IPS DF 4.7 (cell line): Measurements from ENCODE around the gene RBP3.

ENCODE experiments used
- DNase-seq: peaks from one replicate; pipeline ENCODE4 v3.0.0-alpha.2; 2013; ENCODE audit warnings: low spot score; ENCODE audit errors: extremely low read depth

Gene RBP3

GRCh38 chr10:47318706-47319105, 29.5 kb upstream of the RBP3 start:
- DNase-seq = no peak

- DNase-seq = no peak
These were observed 28.4 kb upstream of the RBP3 start for GRCh38 chr10:47319784-47320183.

DNA sequence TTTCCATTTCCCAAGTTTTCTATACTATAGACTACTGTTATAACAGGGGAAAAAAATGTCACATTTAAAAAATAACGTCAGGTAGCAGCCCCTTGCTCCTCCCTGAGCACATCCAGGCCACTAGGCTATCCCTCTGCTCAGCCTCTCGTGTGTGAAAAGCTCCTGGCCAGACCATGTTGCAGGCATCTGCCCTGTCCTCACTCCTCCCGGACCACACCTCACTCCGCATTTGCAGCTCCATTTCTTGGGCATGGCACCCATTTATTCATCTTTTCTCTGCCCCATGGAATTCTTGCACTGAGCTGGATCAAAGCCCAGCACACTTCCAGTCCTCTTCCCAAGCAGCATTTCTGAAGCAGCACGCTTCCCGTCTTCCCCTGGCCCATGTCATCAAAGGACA, 27.4 kb upstream of the RBP3 start:
- no peak for DNase-seq

GRCh38 chr10:47321521-47322195, 26.5 kb upstream of the RBP3 start:
- DNase-seq = no peak

DNA sequence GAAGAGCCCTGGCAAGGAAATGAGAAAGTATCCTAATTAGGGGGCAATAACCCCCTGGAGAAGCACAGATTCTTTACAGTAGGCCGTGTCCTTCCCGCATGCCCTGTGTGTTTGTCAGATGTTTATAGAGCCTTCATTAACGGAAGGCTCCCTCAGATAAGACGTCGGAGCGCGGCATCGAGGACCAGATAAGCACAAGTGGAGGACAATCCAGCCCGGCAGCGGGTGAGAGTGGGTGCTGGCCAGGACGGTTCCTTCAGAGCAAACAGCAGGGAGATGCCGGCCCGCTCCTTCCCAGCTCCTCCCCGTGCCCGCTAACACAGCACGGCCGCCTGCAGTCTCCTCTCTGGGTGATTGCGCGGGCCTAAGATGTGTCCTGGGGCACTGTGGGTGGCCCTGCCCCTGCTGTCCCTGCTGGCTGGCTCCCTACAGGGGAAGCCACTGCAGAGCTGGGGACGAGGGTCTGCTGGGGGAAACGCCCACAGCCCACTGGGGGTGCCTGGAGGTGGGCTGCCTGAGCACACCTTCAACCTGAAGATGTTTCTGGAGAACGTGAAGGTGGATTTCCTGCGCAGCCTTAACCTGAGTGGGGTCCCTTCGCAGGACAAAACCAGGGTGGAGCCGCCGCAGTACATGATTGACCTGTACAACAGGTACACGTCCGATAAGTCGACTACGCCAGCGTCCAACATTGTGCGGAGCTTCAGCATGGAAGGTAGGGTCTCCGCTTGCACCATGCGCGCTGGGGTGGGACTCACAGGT, 25.7 kb upstream of the RBP3 start, which contains the start of gene GDF2:
GDF2 (plus strand) TSS at position 155 of the 762 bp plus-strand sequence; CDS start at position 370, 215 bp downstream.
- DNase-seq = no peak

- DNase-seq = no peak
These were observed 25.1 kb upstream of the RBP3 start for GRCh38 chr10:47323087-47323486.

GRCh38 chr10:47323636-47324296, 24.4 kb upstream of the RBP3 start:
- DNase-seq = no peak

DNA sequence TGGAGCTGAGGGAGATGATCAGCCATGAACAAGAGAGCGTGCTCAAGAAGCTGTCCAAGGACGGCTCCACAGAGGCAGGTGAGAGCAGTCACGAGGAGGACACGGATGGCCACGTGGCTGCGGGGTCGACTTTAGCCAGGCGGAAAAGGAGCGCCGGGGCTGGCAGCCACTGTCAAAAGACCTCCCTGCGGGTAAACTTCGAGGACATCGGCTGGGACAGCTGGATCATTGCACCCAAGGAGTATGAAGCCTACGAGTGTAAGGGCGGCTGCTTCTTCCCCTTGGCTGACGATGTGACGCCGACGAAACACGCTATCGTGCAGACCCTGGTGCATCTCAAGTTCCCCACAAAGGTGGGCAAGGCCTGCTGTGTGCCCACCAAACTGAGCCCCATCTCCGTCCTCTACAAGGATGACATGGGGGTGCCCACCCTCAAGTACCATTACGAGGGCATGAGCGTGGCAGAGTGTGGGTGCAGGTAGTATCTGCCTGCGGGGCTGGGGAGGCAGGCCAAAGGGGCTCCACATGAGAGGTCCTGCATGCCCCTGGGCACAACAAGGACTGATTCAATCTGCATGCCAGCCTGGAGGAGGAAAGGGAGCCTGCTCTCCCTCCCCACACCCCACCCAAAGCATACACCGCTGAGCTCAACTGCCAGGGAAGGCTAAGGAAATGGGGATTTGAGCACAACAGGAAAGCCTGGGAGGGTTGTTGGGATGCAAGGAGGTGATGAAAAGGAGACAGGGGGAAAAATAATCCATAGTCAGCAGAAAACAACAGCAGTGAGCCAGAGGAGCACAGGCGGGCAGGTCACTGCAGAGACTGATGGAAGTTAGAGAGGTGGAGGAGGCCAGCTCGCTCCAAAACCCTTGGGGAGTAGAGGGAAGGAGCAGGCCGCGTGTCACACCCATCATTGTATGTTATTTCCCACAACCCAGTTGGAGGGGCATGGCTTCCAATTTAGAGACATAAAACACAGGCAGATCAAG, 22.6 kb upstream of the RBP3 start:
- DNase-seq = no peak

GRCh38 chr10:47326306-47326926, 21.7 kb upstream of the RBP3 start:
- DNase-seq = no peak

DNA sequence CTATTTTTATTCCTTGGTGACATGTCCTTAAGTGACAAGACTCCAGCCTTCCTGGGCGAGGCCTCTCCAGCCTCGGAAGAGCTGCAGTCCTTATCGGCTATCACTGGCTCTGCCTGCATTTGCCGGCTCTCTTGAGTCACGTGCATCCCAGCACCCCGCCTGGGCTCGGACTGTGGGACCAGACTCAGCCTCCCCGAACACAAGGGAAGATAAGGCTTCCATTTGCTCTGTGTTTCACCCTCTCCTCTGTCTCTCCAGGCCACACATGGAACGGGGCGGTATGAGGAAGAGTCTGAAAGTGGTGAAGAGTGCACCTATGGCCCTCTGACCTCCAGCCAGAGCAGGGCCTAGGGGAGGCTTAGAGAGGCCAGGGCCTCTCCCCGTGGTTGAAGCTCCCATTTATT, 21.2 kb upstream of the RBP3 start:
- no peak for DNase-seq

DNA sequence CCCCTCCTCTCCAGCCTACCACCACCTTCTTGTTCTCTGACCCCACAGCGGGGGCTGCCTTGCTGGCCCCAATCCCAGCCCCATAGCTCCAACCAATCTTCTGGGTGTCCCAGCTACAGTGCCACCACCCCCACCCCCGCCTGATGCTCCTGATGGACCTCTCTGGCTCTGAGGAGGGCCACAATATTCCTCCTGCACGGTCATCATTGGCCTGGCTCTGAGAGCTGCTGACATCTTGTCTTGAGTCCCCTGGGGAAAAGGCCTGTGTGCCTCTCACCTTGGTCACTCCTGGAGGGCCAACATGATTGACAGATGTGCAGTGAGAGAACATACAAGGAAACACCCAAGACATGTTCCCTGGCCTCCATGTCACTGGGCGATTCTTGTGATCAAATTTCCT, 18.3 kb upstream of the RBP3 start:
- no peak for DNase-seq

DNA sequence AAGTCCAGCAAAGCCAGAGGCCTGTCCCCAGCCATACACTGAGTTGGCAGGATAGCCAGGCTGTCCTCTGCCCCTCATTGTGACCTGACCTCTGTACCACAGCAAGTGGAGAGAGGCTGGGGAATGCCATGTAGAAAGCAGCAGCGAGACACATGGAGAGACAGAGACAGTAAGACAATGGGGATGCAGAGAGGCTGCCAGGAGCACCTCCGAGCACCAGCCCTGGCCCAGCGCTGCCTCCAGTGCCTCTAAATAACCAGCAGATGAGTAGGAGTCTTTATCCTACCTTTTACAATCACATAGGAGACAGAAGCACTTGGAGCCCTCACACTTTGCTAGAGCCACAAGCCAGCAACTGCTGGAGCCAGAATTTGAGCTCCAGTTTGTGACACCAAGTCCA, 17.8 kb upstream of the RBP3 start:
- no peak for DNase-seq

GRCh38 chr10:47330804-47331203, 17.4 kb upstream of the RBP3 start:
- no peak for DNase-seq

- DNase-seq = no peak
These were observed 16.7 kb upstream of the RBP3 start for GRCh38 chr10:47331491-47331890.

- DNase-seq = no peak
These were observed 16.2 kb upstream of the RBP3 start for GRCh38 chr10:47331954-47332353.

- no peak for DNase-seq
These were observed 15.8 kb upstream of the RBP3 start for GRCh38 chr10:47332371-47332770.

- no peak for DNase-seq
These were observed 15.2 kb upstream of the RBP3 start for GRCh38 chr10:47332946-47333345.

DNA sequence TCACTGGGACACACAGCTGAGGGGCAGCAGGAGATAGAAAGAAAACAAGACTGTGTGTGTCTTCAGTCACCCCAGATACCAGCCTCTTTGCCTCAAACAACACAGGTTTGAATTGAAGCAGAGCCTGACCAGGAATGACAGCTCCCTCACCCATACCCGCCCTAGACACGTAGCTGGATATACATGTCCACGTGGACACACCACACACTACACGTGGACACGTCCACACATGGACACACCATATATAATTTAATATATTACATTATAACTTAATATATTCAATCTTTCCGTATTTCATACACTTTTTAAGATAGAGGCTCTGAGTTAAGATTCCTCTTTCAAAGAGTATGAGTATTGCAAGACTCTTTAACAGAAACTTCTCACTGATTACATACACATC, 14.6 kb upstream of the RBP3 start:
- DNase-seq = no peak

DNA sequence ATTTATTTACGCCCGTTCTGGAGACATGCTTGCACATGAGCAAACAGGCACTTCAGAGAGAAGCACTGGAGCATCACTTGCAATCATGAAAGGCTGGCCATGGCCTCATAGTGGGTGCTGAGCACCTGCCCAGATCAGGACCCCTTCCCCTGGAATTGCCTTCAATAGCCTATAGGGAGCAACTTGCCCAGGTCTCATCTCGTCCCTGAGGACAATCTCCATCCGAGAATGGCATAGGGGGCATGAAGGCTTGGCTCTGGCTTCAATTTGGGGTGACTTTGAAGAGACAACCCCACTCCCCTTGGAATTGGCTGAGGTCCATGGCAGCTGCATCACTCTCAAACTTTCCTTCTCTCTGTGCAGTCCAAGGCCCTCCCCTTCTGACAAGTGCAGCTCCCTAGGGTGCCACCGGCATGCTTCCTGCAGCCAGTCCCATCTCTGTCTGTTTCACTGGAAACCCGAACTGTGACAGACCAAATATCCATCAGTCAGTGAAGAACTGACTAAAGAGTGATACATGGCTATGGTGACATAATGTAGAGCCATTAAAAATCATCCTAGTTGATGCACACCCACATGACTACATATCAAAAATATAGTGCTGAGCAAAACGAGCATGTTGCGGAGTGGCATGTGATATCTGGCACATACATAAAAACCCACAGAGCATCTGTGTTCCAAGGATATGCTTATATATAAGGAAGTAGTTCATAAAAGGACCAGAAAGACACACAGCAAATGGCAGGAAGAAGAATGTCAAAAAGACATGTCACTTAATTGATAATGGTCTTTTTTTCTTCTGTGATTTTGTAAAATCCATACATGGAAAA, 13.5 kb upstream of the RBP3 start:
- DNase-seq = no peak

- no peak for DNase-seq
These were observed 12.3 kb upstream of the RBP3 start for GRCh38 chr10:47335906-47336305.
